GM13976 (cell line): ENCODE data around the gene HIP1.

Experiments used
- DNase-seq: peaks from one replicate; pipeline ENCODE4 v3.0.0; 2012; ENCODE audit warnings: low spot score
- CTCF ChIP-seq: IDR thresholded peaks from 2 replicates; pipeline ENCODE4 v1.5.1; 2012; ENCODE audit warnings: borderline replicate concordance, mild to moderate bottlenecking; ENCODE audit not compliant: insufficient read depth; ENCODE audit errors: extremely low read depth, missing control alignments, control extremely low read depth
- in situ Hi-C: fragments of 300-500 bp; cut with MboI; formaldehyde crosslinking; loops from one replicate; pipeline ENCODE4 v1.12.0; 2022; ENCODE audit warnings: low sequenced_read_pairs, mixed read lengths, inconsistent platforms; ENCODE audit not compliant: unreplicated experiment

The HIP1 gene

DNA sequence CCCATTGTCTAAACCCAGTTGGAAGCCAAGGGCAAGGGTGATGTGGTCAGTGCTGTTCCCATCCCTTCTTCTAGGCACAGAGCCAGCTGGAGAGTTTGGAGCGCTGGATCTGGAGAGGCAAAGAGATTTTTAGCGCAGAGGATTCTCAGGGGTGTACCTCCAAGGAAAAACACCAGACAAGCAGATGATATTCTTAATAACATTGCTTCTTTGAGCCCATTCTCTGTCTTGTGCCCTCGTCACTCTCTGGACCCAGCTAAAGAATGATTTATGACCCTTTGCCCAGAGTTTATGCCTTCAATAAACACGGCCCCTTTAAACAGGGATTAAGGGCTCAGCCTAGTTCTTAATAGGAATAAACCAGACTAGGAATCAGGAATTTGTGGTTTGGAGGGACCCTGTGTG lies 4.7 kb upstream of the HIP1 start:
- in situ Hi-C loops, result no loop called here
- TF ChIP-seq CTCF, result no peak
- DNase-seq, result no peak

DNA sequence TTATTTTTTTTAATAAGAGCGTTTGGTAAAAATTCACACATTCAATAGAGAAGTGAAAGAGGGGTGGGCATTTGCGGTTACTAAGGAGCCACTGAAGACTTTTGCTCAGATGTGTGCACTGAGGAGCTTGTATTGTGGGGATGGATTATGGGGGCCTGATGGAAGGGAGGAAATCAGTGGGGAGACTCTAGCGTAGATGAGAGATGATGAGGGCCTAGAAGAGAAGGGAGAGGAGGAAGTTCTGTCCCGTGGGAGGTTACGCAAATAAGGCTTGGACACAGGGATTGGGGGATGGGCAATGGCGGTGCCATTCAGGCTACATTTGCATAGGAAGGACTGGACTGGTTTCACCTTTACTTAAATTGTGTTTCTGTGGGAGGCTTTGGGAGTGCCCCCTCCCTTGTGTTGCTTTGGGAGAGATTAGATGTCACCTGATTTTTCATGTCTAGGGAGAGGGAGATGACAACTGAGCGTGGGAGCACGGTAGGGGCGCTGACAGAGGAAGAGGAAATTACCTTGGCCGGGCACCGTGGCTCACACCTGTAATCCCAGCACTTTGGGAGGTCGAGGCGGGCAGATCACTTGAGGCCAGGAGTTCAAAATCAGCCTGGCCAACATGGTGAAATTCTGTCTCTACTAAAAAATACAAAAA lies 2.2 kb upstream of the HIP1 start:
- peak; percentile 39 for DNase-seq
- in situ Hi-C loops, result no loop called here
- TF ChIP-seq CTCF, result no peak

- in situ Hi-C loops, result no loop called here
- no peak for TF ChIP-seq CTCF
- no peak for DNase-seq
Observed at GRCh38 chr7:75739796-75740672, 1.3 kb upstream of the HIP1 start.

DNA sequence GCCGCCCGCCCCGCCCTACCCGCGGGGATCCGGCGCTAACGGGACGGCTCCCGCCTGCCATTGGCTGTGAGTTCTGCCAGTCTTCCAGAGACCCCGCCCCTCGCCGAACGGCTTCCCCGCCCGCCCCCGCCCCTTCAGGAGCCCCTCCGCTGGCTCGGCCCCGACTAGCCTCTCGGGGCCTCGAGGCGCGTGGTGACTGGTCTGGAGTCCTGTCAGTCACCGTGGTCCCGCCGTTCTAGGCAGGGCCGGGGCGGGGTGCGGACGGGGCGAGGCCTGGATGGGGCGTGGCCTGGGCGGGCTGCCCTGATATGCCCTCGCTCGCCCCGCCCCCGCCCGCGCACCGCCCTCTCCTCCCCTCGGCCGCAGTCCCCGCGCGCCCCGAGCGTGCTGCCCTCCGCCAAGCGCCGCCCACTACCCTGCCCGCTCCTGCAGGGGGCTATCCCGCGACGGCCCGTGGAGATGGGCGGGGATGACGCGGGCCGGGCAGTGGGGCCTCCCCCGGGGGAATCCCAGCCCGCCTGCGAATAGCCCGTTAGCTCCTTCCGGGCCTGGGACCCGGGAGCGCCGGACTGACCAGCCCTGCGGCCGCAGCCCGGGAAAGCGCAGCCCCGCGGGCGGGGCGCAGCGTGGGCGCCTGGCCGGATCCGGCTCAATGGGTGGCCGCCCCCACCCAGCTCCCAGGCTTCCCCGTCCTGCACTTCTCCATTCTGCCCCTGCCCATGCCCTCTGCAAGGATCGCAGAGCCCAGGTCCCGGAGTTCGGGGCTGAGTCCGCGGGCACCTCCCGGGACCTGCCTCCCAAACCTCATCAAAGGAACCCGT lies 444 bp upstream of the HIP1 start:
- no peak for TF ChIP-seq CTCF
- in situ Hi-C loops, result no loop called here
- DNase-seq, result peak; percentile 100

DNA sequence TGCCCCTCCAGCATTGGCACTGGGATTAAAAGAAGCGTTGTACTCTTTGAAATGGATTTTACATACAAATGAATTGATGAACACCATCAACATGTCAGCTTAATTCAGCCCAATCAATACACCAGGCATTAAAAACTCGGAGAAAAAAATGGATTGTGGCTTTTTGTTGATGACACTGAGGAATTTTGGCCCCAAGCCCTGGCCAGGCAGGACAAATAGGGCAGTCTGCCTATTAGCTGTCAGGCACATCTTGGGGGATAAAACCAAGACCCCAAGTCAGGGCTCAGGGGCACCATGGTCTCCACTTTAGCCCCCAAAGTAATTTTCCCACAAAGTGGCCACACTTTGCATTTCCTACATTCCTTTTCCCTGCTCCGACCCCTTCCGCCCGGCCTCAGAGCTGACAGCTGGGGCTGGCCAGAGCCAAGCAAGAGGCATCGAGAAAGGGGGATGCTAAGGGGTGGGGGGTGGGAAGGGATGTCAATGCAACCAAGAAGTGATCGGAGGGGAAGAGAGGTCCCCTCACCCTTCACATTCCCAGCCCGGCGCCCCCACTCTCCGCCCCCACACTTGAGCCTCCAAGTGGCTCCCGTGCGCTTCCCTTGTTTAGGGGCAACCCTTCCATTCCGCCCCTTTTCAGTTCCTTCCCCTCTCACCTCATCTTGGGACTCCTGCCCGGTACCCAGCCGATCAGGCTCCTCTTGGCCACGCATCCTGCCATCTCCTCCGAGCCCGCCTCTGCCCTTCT lies 711 bp downstream of the HIP1 start:
- in situ Hi-C loops, result no loop called here
- no peak for DNase-seq
- no peak for TF ChIP-seq CTCF
